ENCODE results near the gene UBQLN3. TPM values are rescaled to one million over a fixed set of nuclear protein-coding genes. Genes with fewer than 3 reads are reported as not detected.

The UBQLN3 gene
- total and polyA plus RNA-seq, 10 of the 15 experiments (the other 5 are each of a cell fraction or from before 2014, with no cell fraction given) = not detected

DNA sequence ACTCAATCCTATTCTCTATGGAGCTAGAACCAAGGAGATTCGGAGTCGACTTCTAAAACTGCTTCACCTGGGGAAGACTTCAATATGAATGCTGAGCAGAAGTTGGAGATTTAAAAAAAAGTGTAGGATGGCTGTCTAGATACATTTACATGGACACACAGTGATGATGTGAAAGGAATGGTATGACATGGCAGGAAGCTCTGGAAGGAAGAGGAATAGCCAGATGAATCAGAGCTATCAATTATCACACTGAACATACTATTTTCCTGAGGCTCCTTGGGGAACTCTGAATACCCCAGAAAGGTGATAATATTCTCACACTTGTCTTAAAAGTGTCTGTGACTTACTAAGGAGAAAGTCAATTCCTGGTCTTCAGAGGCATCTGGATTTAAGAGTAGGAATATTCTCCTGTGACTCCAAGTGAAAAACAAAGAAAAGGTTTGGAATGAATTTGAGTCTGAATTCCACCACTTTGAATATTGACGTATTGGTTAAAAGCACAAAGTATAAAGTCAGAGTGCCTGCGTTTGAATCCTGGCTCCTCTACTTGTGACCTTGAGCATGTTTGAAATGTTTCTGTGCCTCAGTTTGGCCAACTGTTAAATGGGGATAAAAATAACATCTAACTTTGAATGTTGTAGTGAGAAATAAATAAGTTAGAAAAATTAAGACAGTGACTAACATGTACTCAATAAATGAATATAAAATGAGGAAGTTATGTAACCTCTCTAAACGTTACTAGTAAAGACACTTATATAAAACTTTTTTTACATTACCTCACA is 20.0 kb downstream of the UBQLN3 start:
- in situ Hi-C loops (cut with MboI) (no loop called here), intact Hi-C loops (cut with micrococcal nuclease; ENCODE audit: unreplicated experiment) (no loop called here)
- FAIRE-seq (no peak), ATAC-seq (no peak), DNase-seq (ENCODE audit: low read depth, low spot score) (no peak)
- TF ChIP-seq MYB (IDR thresholded peaks at IDR 0.05; ENCODE audit: borderline replicate concordance, low read depth, low read length) (no peak), FOXK2 (IDR thresholded peaks at IDR 0.05) (no peak), YY1 (IDR thresholded peaks at IDR 0.05; ENCODE audit: low read depth, low read length) (no peak), NR2C2 (IDR thresholded peaks at IDR 0.05; ENCODE audit: borderline replicate concordance, control insufficient read depth, insufficient read length, low read depth) (no peak), CHD4 (IDR thresholded peaks at IDR 0.05) (no peak)
- Histone ChIP-seq H3K9me3 (replicated peaks; ENCODE audit: control insufficient read depth, insufficient read depth, low read length) (no peaks in the 10 kb centered on the region), H3K79me2 (ENCODE audit: control insufficient read depth, insufficient read depth, low read length) (no peaks in the 10 kb centered on the region), H4K20me1 (ENCODE audit: control insufficient read depth, insufficient read depth) (no peaks in the 10 kb centered on the region), H3K4me3 (no peak overlapping the region), H3K9ac (ENCODE audit: control insufficient read depth, insufficient read depth, low read length) (no peak overlapping the region), H3K4me1 (ENCODE audit: control insufficient read depth, insufficient read depth, low read length) (no peaks in the 10 kb centered on the region), H3K27me3 (replicated peaks in 1 of 2; ENCODE audit: control insufficient read depth in 2 of 2, insufficient read depth in 2 of 2, low read length in 1 of 2) (no peaks in the 10 kb centered on the region; a peak in 1 of 4 replicates), H2AFZ (ENCODE audit: control insufficient read depth, low read depth, low read length) (no peak overlapping the region), H3K36me3 (ENCODE audit: control insufficient read depth in 2 of 2, insufficient read depth in 2 of 2, low read length in 1 of 2) (no peaks in the 10 kb centered on the region), H3K27ac (ENCODE audit: control insufficient read depth, insufficient read depth) (no peak overlapping the region), H3K4me2 (ENCODE audit: control insufficient read depth, insufficient read depth) (no peak overlapping the region)
- ChIA-PET CTCF (interaction anchor here (0.6 to 1.1 kb wide), 2 partner anchors 13 kb away, joined by 4 read pairs; no protein-coding TSS in a partner anchor), SMC1A (ENCODE audit: uncharacterized antibody, unreplicated experiment) (no interaction called here), POLR2A (no interaction called here), RAD21 (ENCODE audit: unreplicated experiment) (no interaction called here)
- 9% methylated on average over 5 of the region's 5 CpGs for WGBS (ENCODE audit: insufficient coverage, insufficient replicate concordance, low lambda C conversion rate, missing lambda C conversion rate)
- no TSS peak for BruUV-seq (replicated peaks)

DNA sequence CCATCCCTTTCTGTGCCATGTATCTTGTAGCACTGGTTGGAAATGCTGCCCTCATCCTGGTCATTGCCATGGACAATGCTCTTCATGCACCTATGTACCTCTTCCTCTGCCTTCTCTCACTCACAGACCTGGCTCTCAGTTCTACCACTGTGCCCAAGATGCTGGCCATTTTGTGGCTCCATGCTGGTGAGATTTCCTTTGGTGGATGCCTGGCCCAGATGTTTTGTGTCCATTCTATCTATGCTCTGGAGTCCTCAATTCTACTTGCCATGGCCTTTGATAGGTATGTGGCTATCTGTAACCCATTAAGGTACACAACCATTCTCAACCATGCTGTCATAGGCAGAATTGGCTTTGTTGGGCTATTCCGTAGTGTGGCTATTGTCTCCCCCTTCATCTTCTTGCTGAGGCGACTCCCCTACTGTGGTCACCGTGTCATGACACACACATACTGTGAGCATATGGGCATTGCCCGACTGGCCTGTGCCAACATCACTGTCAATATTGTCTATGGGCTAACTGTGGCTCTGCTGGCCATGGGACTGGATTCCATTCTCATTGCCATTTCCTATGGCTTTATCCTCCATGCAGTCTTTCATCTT is 20.9 kb downstream of the UBQLN3 start:
- H3K9me3 ChIP-seq (replicated peaks; ENCODE audit: control insufficient read depth, insufficient read depth, low read length) = no peaks in the 10 kb centered on the region
- no peaks in the 10 kb centered on the region for H3K4me1 ChIP-seq (ENCODE audit: control insufficient read depth, insufficient read depth, low read length)
- WGBS (ENCODE audit: insufficient coverage, insufficient replicate concordance, low lambda C conversion rate, missing lambda C conversion rate) = 51% methylated on average over 4 of the region's 4 CpGs
- H3K4me3 ChIP-seq = no peak overlapping the region
- ChIA-PET POLR2A (no interaction called here), CTCF (no interaction called here), SMC1A (ENCODE audit: uncharacterized antibody, unreplicated experiment) (no interaction called here), RAD21 (ENCODE audit: unreplicated experiment) (no interaction called here)
- no peaks in the 10 kb centered on the region for H3K79me2 ChIP-seq (ENCODE audit: control insufficient read depth, insufficient read depth, low read length)
- DNase-seq (ENCODE audit: low read depth, low spot score) = no peak
- H3K9ac ChIP-seq (ENCODE audit: control insufficient read depth, insufficient read depth, low read length) = no peak overlapping the region
- in situ Hi-C loops (cut with MboI) = no loop called here
- ATAC-seq = no peak
- BruUV-seq (replicated peaks) = no TSS peak
- FAIRE-seq = no peak
- intact Hi-C loops (cut with micrococcal nuclease; ENCODE audit: unreplicated experiment) = no loop called here
- no peaks in the 10 kb centered on the region for H3K36me3 ChIP-seq (ENCODE audit: control insufficient read depth in 2 of 2, insufficient read depth in 2 of 2, low read length in 1 of 2)
- no peaks in the 10 kb centered on the region for H4K20me1 ChIP-seq (ENCODE audit: control insufficient read depth, insufficient read depth)
- H3K4me2 ChIP-seq (ENCODE audit: control insufficient read depth, insufficient read depth) = no peak overlapping the region
- H3K27ac ChIP-seq (ENCODE audit: control insufficient read depth, insufficient read depth) = no peak overlapping the region
- no peaks in the 10 kb centered on the region; a peak in 1 of 4 replicates for H3K27me3 ChIP-seq (replicated peaks in 1 of 2; ENCODE audit: control insufficient read depth in 2 of 2, insufficient read depth in 2 of 2, low read length in 1 of 2)
- no peak overlapping the region for H2AFZ ChIP-seq (ENCODE audit: control insufficient read depth, low read depth, low read length)
- TF ChIP-seq MYC (IDR thresholded peaks at IDR 0.05; ENCODE audit: insufficient read depth, insufficient read length, insufficient replicate concordance, low read length, severe bottlenecking) (no peak), CHD2 (IDR thresholded peaks at IDR 0.05; ENCODE audit: borderline replicate concordance, low read depth, low read length) (no peak), MYB (IDR thresholded peaks at IDR 0.05; ENCODE audit: borderline replicate concordance, low read depth, low read length) (no peak), TAF1 (IDR thresholded peaks at IDR 0.05; ENCODE audit: borderline replicate concordance, low read depth, low read length) (no peak), MXI1 (IDR thresholded peaks at IDR 0.05; ENCODE audit: low read depth, low read length) (no peak), RELA (IDR thresholded peaks at IDR 0.05; ENCODE audit: borderline replicate concordance, partially characterized antibody) (no peak), JUND (IDR thresholded peaks at IDR 0.05; ENCODE audit: low read depth, low read length) (no peak), PAX8 (IDR thresholded peaks at IDR 0.05) (no peak), IKZF2 (IDR thresholded peaks at IDR 0.05) (no peak), POLR2AphosphoS2 (IDR thresholded peaks at IDR 0.05; ENCODE audit: low read depth, low read length) (no peak), FOXK2 (IDR thresholded peaks at IDR 0.05) (no peak), CREB1 (IDR thresholded peaks at IDR 0.05; ENCODE audit: low read depth) (no peak)
- TF ChIP-seq, protein P1, sequence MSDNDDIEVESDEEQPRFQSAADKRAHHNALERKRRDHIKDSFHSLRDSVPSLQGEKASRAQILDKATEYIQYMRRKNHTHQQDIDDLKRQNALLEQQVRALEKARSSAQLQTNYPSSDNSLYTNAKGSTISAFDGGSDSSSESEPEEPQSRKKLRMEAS (IDR thresholded peaks at IDR 0.05; ENCODE audit: low read depth, low read length) = no peak
